Measurements from ENCODE around the gene CCDC8.

CCDC8 gene

GRCh38 chr19:46365561-46365960 is 47.8 kb downstream of the CCDC8 start:
- DNase-seq (ENCODE audit: low read depth), result no peak
- no peak overlapping the region for H3K4me3 ChIP-seq (ENCODE audit: low read depth, low read length)
- TF ChIP-seq, protein P1, sequence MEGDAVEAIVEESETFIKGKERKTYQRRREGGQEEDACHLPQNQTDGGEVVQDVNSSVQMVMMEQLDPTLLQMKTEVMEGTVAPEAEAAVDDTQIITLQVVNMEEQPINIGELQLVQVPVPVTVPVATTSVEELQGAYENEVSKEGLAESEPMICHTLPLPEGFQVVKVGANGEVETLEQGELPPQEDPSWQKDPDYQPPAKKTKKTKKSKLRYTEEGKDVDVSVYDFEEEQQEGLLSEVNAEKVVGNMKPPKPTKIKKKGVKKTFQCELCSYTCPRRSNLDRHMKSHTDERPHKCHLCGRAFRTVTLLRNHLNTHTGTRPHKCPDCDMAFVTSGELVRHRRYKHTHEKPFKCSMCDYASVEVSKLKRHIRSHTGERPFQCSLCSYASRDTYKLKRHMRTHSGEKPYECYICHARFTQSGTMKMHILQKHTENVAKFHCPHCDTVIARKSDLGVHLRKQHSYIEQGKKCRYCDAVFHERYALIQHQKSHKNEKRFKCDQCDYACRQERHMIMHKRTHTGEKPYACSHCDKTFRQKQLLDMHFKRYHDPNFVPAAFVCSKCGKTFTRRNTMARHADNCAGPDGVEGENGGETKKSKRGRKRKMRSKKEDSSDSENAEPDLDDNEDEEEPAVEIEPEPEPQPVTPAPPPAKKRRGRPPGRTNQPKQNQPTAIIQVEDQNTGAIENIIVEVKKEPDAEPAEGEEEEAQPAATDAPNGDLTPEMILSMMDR (IDR thresholded peaks at IDR 0.05; ENCODE audit: control insufficient read depth, extremely low read depth, insufficient read depth), result no peak

DNA sequence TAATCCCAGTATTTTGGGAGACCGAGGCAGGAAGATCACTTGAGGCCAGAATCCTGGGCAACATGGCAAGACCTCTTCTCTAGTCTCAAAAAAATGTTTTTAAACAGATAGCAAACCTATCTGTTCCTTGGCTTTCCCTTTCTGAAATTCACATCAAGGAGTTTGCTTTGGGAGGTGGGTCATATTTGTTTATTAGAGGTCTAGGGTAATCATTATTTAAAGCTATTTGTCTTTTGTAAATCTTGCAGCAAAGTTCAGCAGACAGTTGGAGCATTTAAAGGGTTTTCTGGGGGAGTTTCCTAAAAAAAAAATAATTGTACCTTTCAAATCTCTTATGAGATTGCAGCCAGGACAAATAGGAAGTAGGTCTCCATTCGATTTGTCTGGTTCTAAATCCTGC is 49.0 kb downstream of the CCDC8 start:
- H3K4me3 ChIP-seq (ENCODE audit: low read depth, low read length), result no peak overlapping the region
- TF ChIP-seq, protein P1 (IDR thresholded peaks at IDR 0.05; ENCODE audit: control insufficient read depth, extremely low read depth, insufficient read depth), result no peak
- DNase-seq (ENCODE audit: low read depth), result no peak

DNA sequence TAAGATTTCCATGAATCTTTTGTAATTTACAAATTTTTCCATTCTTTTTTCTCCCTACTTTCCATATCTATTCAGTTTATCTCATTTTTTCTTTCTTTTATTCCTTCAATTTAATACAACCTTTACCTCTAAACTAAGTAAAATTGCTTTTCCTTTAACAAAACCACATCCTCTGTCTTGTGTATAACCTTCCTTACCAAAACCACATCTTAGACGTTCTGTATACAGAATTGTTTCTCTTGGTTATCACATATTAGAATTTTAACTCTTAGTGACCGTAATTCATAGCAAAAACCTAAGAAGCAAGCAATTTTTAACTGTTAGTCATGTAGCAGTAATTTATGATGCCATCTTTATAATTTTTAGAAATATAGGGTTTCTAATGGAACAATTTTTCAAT is 51.4 kb downstream of the CCDC8 start:
- H3K4me3 ChIP-seq (ENCODE audit: low read depth, low read length), result no peak overlapping the region
- no peak for DNase-seq (ENCODE audit: low read depth)
- TF ChIP-seq, protein P1 (IDR thresholded peaks at IDR 0.05; ENCODE audit: control insufficient read depth, extremely low read depth, insufficient read depth), result no peak

Measured in LNCaP clone FGC (cell line).